ENCODE data around the gene SAMD14.
A peak's percentile ranks its signal among the peaks of the same experiment; 100 is the strongest.

Gene SAMD14

DNA sequence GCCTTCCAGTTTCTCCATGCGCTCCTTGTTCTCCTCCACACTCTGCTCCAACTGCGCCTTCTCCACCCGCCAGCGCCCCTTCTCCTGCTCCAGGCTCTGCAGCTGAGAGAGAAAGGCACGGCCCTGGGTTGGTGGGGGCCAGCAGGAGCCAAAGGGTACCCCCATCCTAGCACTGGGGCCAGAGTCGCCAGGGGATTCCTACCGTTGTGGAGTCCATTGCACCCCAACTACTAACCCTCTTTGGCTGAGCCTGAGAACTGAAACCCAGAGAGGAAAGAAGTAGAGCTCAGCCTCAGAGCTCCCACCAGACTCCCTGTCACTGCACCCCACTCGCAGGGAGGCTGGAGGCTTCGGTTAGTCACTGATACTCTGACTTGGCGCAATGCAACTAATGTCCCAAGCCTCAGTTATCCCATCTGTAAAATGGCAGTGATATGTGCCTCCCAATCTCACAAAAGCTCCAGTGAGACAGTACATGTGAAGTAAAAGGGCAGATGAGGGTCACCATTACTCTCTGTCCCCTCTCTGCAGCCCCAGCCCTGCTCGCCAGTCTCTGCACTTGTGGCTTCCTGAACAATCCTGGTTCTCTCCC, 6.2 kb upstream of the SAMD14 start:
- no peaks in the 10 kb centered on the region for H3K27me3 Mint-ChIP-seq
- no peaks in the 10 kb centered on the region for H3K9me3 Mint-ChIP-seq
- ATAC-seq (replicated peaks) = no peak
- peaks cover 61 to 85% of the 10 kb centered on the region in 2 donors for H3K36me3 Mint-ChIP-seq
- peak overlapping the region; percentile 76 for H3K27ac Mint-ChIP-seq
- H3K4me3 Mint-ChIP-seq = no peak overlapping the region
- peaks cover 49 to 75% of the 10 kb centered on the region in 2 donors for H3K4me1 Mint-ChIP-seq
- DNase-seq = no peak

DNA sequence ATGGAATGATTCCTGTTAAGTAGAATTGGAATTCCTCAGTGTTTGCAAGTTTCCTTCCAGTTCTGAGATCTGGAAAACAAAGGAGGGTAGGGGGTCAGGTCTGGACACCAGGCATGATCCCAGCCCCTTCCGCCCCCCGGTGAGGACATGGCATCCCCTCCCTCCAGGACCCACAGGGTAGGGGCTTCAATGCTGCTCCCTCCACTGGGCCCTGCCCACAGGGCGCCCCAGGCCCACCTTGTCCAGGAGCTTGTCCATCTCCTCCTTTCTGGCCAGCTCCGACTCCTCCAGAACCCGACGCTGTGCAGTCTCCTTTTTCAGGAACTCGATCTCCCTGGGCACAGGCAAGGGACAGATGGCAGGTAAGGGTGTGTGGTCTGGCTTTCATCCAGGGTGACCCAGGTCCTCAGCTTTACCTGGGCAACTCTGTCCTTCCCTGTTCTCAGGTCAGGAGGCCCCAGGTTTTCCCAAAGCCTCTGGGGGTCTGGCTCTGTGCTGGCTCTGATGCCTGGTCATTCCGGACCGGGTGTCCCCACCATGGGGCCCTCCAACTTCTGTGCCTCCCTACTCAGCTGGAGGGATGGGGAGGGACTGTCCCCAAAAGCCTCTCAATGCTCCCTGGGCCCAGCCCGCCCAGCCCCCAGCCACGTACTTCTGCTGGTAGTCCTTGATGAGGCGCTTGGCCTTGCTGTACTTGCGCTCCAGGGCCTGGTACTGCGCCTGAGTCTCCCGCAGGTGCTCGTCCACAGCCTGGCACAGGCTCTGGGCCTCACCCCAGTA, 5.5 kb upstream of the SAMD14 start:
- peaks cover 51 to 75% of the 10 kb centered on the region in 2 donors for H3K4me1 Mint-ChIP-seq
- peaks cover 57 to 85% of the 10 kb centered on the region in 2 donors for H3K36me3 Mint-ChIP-seq
- peak overlapping the region; percentile 62 for H3K27ac Mint-ChIP-seq
- ATAC-seq (replicated peaks) (no peak), DNase-seq (no peak)
- no peaks in the 10 kb centered on the region for H3K27me3 Mint-ChIP-seq
- no peaks in the 10 kb centered on the region for H3K9me3 Mint-ChIP-seq
- H3K4me3 Mint-ChIP-seq = no peak overlapping the region

DNA sequence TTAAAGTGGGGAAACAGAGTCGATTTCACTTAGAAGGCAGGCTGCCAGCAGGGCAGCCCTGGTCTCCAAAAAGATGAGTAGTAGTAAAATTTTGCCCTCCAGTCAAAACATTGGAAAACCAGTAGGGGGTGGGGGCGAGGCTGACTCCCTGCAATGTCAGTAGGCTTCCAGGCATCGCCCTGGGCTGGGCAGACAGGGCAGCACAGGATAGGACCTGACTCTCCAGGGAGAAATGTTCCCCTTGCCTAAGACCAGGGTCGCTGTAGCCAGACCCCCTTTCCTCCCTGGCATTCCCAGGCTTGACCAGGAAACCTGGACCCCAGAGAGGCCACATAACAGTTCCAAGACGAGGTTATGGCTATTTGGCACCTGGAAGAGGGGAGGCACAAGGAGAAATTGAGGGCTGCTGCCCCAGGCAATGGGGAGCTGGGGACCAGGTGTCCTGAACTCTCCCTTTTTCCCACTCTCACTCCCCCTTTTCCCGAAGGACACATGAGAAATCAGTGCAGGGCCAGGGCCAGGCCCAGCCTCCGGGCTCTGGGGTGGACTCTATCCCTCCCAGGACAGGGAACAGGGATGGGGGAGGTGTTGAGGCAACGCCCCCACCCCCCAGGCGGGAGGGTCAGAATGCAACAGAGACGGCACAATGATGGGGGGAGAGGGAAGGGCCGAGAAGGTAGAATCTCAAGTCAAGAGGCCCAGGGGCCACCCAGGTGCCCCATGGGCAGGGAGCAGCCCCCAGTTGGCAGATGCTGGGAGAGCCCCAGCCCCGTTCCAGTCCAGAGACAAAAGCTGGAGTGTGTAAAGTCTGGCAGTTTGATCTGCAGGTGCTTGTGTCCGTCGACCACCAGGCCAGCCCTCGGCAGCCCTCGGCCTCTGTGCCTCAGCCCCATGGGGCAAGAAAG, 4.5 kb upstream of the SAMD14 start:
- no peaks in the 10 kb centered on the region for H3K27me3 Mint-ChIP-seq
- H3K4me1 Mint-ChIP-seq = peaks cover 46 to 69% of the 10 kb centered on the region in 2 donors
- H3K36me3 Mint-ChIP-seq = peaks cover 47 to 75% of the 10 kb centered on the region in 2 donors
- no peaks in the 10 kb centered on the region for H3K9me3 Mint-ChIP-seq
- DNase-seq (no peak), ATAC-seq (replicated peaks) (no peak)
- H3K4me3 Mint-ChIP-seq = no peak overlapping the region
- peak overlapping the region; percentile 56 for H3K27ac Mint-ChIP-seq

DNA sequence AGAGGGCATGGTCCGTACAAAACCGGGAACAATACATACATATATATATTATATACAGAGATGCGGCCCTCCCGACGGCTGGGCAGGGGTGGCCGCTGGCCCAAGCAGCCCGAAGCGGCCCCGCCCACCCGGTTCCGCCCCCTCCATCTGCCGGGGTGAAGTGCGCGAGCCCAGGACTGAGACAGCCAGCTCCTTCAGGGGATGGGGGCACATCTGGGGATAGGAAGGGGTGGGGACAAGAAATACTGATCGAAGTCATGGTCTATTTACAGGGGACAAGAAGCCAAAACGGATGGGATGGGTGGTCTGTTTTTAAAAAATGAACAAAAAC, 3.8 kb upstream of the SAMD14 start:
- Mint-ChIP-seq H3K4me1 (peaks cover 45 to 73% of the 10 kb centered on the region in 2 donors), H3K4me3 (no peak overlapping the region), H3K27me3 (peaks cover 2 to 4% of the 10 kb centered on the region in 2 donors), H3K36me3 (peaks cover 42 to 68% of the 10 kb centered on the region in 2 donors), H3K27ac (peak overlapping the region; percentile 56), H3K9me3 (no peaks in the 10 kb centered on the region)
- ATAC-seq (replicated peaks) = no peak
- no peak for DNase-seq

DNA sequence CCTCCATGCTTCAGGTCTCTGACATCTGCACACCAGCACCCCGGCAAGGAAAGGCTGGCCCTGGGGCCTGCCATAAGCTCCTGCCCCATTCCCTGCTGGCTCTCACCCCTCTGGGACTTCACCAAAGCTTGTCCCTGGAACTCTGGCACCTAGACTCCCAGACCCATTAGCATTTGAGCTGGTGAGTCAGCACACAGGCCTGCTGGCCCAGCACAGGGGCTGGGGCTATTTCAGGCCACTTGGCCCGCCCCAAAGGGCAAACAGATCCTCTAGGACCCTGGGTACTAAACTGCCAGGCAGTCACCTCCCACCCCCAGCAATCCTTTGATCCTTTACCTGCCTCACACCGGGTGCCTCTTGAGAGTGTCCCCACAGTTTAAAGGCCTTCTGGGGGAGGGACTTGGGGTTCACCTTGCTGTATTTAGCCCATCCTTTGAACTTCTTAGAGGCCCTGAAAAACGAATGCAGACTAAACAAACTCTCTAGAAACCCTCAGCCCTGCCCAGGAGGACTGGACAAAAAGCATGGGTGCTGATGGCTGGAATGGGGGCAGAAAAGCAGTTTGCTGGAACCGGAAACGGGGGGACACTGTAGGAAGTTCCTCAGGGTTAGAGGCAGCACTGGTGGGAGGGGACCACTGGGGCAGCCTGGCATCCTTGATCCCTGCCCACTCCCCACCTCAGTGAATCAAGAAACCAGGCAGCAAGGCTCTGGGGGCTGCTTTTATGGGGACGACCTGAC, 3.2 kb upstream of the SAMD14 start:
- DNase-seq = no peak
- Mint-ChIP-seq H3K36me3 (peaks cover 39 to 63% of the 10 kb centered on the region in 2 donors), H3K4me1 (peaks cover 50 to 79% of the 10 kb centered on the region in 2 donors), H3K9me3 (peaks cover 0 to 2% of the 10 kb centered on the region in 2 donors), H3K27ac (peak overlapping the region; percentile 53), H3K27me3 (peaks cover 6 to 9% of the 10 kb centered on the region in 2 donors), H3K4me3 (no peak overlapping the region)
- no peak for ATAC-seq (replicated peaks)

DNA sequence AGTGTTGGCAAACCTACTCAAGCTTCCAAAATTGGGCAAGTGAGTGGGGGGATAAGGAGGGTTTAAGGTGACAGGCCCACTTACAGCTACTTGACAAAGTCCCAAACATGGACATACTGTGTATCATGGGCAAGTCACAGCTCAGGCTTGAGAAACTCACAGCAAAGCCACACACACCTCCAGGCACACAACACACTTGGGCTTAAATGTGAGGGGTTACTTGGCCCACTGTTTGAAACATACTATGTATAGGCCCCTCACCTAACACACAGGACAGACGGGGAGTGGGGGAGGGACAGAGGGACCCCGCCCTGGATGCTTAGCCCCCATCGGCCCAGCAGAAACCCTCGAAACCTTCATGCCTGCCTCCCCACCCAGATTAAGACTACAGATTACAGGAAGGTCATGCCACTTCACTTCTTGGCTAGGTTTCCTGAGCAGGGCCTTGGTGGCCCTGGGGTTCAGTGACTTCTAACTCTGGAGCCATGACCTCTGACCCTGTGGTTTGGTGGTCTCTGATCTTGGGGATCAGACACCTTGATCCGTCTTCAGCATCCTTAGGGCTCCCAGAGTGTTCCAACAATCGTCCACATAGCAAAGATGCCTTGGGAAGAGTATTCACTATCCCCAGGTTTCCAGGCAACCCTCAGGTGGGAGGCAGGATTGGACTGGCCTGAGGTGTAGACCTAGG, 2.3 kb upstream of the SAMD14 start:
- peaks cover 0 to 2% of the 10 kb centered on the region in 2 donors for H3K9me3 Mint-ChIP-seq
- H3K4me3 Mint-ChIP-seq = peak overlapping the region; percentile 21 to 60
- no peak for ATAC-seq (replicated peaks)
- H3K27me3 Mint-ChIP-seq = peaks cover 6 to 15% of the 10 kb centered on the region in 2 donors
- no peak for DNase-seq
- H3K4me1 Mint-ChIP-seq = peaks cover 50 to 78% of the 10 kb centered on the region in 2 donors
- peaks cover 31 to 53% of the 10 kb centered on the region in 2 donors for H3K36me3 Mint-ChIP-seq
- peak overlapping the region; percentile 53 for H3K27ac Mint-ChIP-seq

DNA sequence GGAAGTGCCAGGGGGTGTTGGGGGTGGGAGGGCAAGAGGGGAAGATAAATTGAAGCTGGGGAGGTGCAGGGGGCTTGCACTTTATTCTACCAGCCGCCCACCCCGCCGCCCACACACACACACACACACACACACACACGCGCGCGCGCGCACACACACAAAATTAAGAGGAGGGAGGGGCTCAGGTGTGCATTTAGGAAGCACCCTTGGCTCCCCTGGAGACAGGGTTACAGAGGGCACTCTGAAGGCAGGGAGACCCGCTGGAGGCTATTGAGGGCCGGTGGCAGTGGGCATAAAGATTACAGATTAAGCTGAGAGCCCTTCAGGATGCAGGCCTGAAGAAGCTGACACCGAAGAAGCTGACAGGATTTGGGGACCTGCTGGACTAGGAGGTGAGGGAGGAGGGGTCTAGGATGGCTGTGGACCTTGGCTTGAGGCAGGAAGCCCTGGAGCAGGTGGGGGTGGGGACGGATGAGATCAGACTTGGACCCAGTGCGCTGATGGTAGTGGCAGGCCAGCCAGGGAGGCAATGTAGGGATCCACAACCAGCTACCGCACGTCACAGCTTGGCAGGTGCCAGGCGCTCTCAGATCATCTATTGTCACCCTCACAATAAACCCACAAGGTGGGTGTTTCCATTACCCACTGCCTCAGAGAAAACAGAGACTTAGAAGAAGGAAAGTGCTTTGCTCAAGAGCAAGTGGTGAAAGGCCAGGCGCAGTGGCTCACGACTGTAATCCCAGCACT, 772 bp upstream of the SAMD14 start:
- H3K27me3 Mint-ChIP-seq = peaks cover 6 to 15% of the 10 kb centered on the region in 2 donors
- DNase-seq (no peak), ATAC-seq (replicated peaks) (peak; percentile 17 to 18)
- H3K9me3 Mint-ChIP-seq = peaks cover 0 to 2% of the 10 kb centered on the region in 2 donors
- peak overlapping the region; percentile 82 to 87 for H3K4me3 Mint-ChIP-seq
- peak overlapping the region; percentile 87 for H3K27ac Mint-ChIP-seq
- peaks cover 43 to 64% of the 10 kb centered on the region in 2 donors for H3K4me1 Mint-ChIP-seq
- H3K36me3 Mint-ChIP-seq = peaks cover 17 to 38% of the 10 kb centered on the region in 2 donors

DNA sequence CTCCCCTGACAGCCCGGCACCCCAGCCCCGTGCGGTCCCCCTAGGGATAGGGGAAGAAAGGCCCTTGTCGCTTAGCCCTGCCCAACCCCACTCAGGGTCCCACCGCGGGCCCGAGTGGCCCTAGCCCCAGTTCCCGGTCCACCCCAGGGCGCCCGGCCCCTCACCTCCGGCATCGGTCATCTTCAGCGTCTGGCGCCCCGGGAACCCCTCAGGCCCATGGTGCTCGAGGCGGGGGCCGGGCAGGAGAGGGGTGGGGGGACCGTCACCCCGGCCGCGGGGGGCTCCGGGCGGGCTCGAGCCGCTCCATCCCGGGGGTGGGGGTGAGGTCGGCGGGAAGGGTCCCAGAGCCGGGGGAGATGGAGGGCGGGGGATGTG, 620 bp downstream of the SAMD14 start:
- H3K4me3 Mint-ChIP-seq = peak overlapping the region; percentile 81 to 83
- no peak for DNase-seq
- no peak for ATAC-seq (replicated peaks)
- H3K27ac Mint-ChIP-seq = no peak overlapping the region
- peaks cover 6 to 15% of the 10 kb centered on the region in 2 donors for H3K27me3 Mint-ChIP-seq
- peaks cover 0 to 2% of the 10 kb centered on the region in 2 donors for H3K9me3 Mint-ChIP-seq
- peaks cover 43 to 59% of the 10 kb centered on the region in 2 donors for H3K4me1 Mint-ChIP-seq
- peaks cover 13 to 34% of the 10 kb centered on the region in 2 donors for H3K36me3 Mint-ChIP-seq

DNA sequence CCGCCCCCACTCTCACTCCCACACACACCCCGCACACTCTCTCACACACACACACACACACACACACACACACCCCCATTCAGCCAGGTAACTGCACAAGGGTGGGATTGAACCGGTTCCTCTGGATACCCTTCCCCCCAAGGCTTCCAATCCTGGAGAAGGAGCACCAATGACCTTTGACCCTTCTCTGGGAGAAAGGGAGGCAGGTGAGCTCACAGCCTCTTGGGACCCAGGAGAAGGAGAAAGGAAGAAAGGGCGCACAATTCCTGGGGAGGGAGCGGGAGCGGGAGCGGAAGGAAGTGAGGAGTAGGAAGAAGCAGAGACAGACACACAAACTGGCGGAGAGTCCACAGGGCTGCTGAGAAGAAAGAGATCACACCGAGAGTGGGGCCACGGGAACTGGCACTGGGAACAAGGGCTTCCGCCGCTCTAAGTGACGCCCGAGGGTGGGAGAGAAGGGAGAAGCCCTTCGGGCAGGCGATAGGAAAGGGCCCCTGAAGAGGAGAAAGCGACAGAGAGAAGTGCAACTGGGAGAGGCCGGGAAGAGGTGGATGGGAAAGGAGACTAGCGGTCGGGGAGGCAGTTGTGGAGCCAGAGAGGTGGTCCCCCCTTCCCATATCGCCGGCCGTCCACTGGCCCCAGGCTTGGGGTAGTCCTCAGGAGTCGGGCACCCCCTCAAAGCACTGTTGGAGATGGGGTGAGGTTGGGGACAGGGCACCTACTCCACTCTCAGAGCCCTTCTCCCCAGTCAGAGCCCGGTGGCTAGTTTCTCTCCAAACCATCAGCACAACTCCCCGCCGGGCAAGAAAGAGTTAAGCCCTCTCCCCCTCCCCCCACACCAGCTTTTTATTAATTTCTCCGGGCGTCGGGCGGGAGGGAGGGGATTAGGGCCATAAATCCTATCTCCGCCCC, 1.3 kb downstream of the SAMD14 start:
- H3K27ac Mint-ChIP-seq = peak overlapping the region; percentile 37
- no peak for DNase-seq
- H3K36me3 Mint-ChIP-seq = peaks cover 9 to 29% of the 10 kb centered on the region in 2 donors
- peaks cover 0 to 2% of the 10 kb centered on the region in 2 donors for H3K9me3 Mint-ChIP-seq
- no peak for ATAC-seq (replicated peaks)
- H3K4me1 Mint-ChIP-seq = peaks cover 41 to 54% of the 10 kb centered on the region in 2 donors
- peak overlapping the region; percentile 71 to 81 for H3K4me3 Mint-ChIP-seq
- peaks cover 6 to 15% of the 10 kb centered on the region in 2 donors for H3K27me3 Mint-ChIP-seq

DNA sequence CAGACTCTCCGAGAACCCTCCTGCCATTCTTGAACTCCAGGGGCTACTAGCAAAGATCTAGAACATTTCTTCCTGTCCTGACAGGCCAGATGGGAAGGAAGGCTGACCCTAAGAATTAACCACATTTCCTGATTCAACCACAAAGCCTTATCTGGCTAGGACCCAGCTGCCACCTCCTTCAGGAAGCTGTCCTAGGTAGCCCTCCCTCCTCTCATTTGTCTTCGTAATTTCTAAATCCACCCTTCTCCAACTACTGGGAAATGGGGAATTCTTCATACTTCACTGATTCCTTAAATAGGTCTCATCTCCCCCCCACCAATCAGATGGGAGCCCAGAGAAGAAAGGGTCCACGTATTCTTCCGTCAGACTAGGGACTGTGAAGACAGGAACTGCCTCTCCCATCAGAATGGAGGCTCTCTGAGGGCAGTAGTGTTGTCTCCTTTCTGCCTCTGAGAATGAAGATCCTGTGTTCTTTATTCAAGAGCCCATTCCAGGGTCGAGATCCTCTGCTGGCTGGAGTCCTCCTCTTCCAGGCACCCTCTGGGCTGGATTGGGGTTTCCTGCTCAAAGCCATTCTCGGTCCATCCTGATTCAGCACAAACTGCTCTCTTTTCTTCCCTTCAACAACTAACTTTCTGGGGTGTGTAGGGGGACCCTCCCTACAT, 2.1 kb downstream of the SAMD14 start:
- Mint-ChIP-seq H3K9me3 (peaks cover 0 to 2% of the 10 kb centered on the region in 2 donors), H3K36me3 (peaks cover 9 to 21% of the 10 kb centered on the region in 2 donors), H3K27me3 (peaks cover 7 to 15% of the 10 kb centered on the region in 2 donors), H3K4me1 (peaks cover 38 to 47% of the 10 kb centered on the region in 2 donors), H3K4me3 (no peak overlapping the region), H3K27ac (no peak overlapping the region)
- ATAC-seq (replicated peaks) (no peak), DNase-seq (no peak)

DNA sequence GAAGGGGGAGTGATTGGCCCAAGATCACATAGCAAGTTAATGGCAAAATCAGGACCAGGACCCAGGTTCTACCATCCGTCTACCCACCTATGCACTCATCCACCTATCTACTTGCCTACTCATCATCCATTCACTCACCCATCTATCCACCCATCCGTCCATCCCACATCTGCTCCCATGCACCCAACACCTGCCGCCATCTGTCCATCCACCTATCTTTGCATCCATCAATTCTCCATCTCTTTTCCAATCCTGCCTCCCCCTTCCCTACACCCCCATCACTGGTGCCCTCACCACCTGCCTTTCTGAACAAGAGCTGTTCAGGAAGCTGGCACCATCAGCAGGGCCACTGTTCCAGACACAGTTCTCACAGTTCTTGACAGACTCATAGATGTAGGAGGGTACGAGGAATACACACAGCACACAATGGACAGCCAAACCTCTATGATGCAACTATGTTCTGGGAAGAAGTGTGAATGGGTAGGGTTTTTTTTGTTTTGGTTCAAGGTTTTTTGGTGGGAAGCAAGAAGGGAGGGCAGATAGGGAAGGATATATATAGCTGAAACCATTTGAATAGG, 4.5 kb downstream of the SAMD14 start:
- peaks cover 18 to 25% of the 10 kb centered on the region in 2 donors for H3K4me1 Mint-ChIP-seq
- H3K4me3 Mint-ChIP-seq = no peak overlapping the region
- peaks cover 14 to 26% of the 10 kb centered on the region in 2 donors for H3K27me3 Mint-ChIP-seq
- ATAC-seq (replicated peaks) (no peak), DNase-seq (no peak)
- H3K9me3 Mint-ChIP-seq = peaks cover 0 to 2% of the 10 kb centered on the region in 2 donors
- H3K27ac Mint-ChIP-seq = no peak overlapping the region
- H3K36me3 Mint-ChIP-seq = peaks cover under 1 to 3% of the 10 kb centered on the region in 2 donors

Data from stimulated activated naive B cell treated with anti-CD40 and anti-IgM and Interleukin-4, amounts not matched to agents 10 μg/mL and 1 μg/mL and 100 μg/mL, for 72 hours (primary cell).